ENCODE results near the gene POLR2E. TPM values are rescaled to one million over a fixed set of nuclear protein-coding genes. Genes with fewer than 3 reads are reported as not detected.

The POLR2E gene
- total RNA-seq, 4 donors from 2014 or later = 84.1 to 142 (median 111) TPM

- 81% methylated on average over 9 of the region's 18 CpGs for WGBS
- no peak for TF ChIP-seq CTCF (IDR thresholded peaks at IDR 0.05)
- no peak for TF ChIP-seq POLR2AphosphoS5 (IDR thresholded peaks at IDR 0.05)
- no peak for TF ChIP-seq EP300 (IDR thresholded peaks at IDR 0.05)
- TF ChIP-seq POLR2A (IDR thresholded peaks at IDR 0.05) = no peak
- Histone ChIP-seq H3K36me3 (peaks cover 89% of the 10 kb centered on the region), H3K27me3 (no peaks in the 10 kb centered on the region), H3K4me1 (peaks cover 52% of the 10 kb centered on the region), H3K9me3 (no peaks in the 10 kb centered on the region), H3K4me3 (no peak overlapping the region), H3K27ac (peak overlapping the region; percentile 65)
- no peak for DNase-seq (ENCODE audit: low spot score in 2 of 2)
Observed at GRCh38 chr19:1110809-1111640, 15.8 kb upstream of the POLR2E start.

GRCh38 chr19:1109697-1110671, 14.8 kb upstream of the POLR2E start:
- 91% methylated on average over 22 of the region's 54 CpGs for WGBS
- H3K4me1 ChIP-seq = peaks cover 63% of the 10 kb centered on the region
- DNase-seq (ENCODE audit: low spot score in 2 of 2) = no peak
- no peaks in the 10 kb centered on the region for H3K27me3 ChIP-seq
- TF ChIP-seq EP300 (IDR thresholded peaks at IDR 0.05) (no peak), POLR2A (IDR thresholded peaks at IDR 0.05) (no peak), CTCF (IDR thresholded peaks at IDR 0.05) (no peak), POLR2AphosphoS5 (IDR thresholded peaks at IDR 0.05) (no peak)
- peaks cover 83% of the 10 kb centered on the region for H3K36me3 ChIP-seq
- H3K27ac ChIP-seq = no peak overlapping the region
- H3K9me3 ChIP-seq = no peaks in the 10 kb centered on the region
- no peak overlapping the region for H3K4me3 ChIP-seq

- no peaks in the 10 kb centered on the region for H3K27me3 ChIP-seq
- H3K27ac ChIP-seq = no peak overlapping the region
- H3K4me1 ChIP-seq = peaks cover 65% of the 10 kb centered on the region
- 95% methylated on average over 10 of the region's 48 CpGs for WGBS
- peaks cover 75% of the 10 kb centered on the region for H3K36me3 ChIP-seq
- DNase-seq (ENCODE audit: low spot score in 2 of 2) = no peak
- TF ChIP-seq EP300 (IDR thresholded peaks at IDR 0.05) (no peak), CTCF (IDR thresholded peaks at IDR 0.05) (no peak), POLR2A (IDR thresholded peaks at IDR 0.05) (no peak), POLR2AphosphoS5 (IDR thresholded peaks at IDR 0.05) (no peak)
- H3K4me3 ChIP-seq = no peak overlapping the region
- no peaks in the 10 kb centered on the region for H3K9me3 ChIP-seq
Observed at GRCh38 chr19:1109032-1109551, 13.9 kb upstream of the POLR2E start.

- H3K27ac ChIP-seq = no peak overlapping the region
- H3K4me1 ChIP-seq = peaks cover 60% of the 10 kb centered on the region
Observed at GRCh38 chr19:1108291-1109031, 13.3 kb upstream of the POLR2E start.

More at GRCh38 chr19:1108291-1109031, 13.3 kb upstream of the POLR2E start:
- TF ChIP-seq POLR2AphosphoS5 (IDR thresholded peaks at IDR 0.05) = no peak
- TF ChIP-seq EP300 (IDR thresholded peaks at IDR 0.05) = no peak
- TF ChIP-seq CTCF (IDR thresholded peaks at IDR 0.05) = no peak
- TF ChIP-seq POLR2A (IDR thresholded peaks at IDR 0.05) = no peak
- Histone ChIP-seq H3K9me3 (no peaks in the 10 kb centered on the region), H3K27me3 (no peaks in the 10 kb centered on the region), H3K4me3 (no peak overlapping the region), H3K36me3 (peaks cover 70% of the 10 kb centered on the region)
- WGBS = 91% methylated on average over 60 of the region's 89 CpGs
- no peak for DNase-seq (ENCODE audit: low spot score in 2 of 2)
